ENCODE data around the gene TMC5.

DNA sequence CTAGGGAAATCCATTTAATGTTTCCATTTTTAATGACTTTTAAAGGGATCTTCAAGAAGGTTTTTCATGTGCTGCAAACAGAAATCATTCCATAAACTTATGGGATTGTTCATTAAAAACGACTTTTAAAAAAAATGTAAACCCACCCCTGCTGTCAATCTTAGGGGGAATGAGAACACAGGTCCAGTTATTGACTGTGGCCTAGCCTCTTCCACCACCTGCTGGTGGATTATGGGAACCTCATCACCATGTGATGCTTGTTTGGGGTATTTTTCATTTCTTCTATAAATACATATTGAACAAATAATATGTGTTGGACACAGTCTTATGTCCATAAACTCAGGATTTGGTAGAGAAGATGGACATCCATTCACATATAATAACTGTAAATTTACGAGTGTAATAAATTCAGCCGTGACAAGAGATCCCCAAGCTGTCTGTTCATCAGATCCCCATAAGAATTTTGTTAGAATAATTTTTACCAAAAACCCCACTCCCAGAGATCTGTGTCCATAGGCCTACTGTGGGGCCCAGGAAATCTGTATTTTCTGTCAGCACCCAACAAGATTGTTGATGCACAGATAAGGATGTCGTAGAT, 42.0 kb upstream of the TMC5 start:
- no peak for TF ChIP-seq EP300 (IDR thresholded peaks at IDR 0.05)
- no peak for TF ChIP-seq POLR2A (IDR thresholded peaks at IDR 0.05)
- TF ChIP-seq, protein P1, sequence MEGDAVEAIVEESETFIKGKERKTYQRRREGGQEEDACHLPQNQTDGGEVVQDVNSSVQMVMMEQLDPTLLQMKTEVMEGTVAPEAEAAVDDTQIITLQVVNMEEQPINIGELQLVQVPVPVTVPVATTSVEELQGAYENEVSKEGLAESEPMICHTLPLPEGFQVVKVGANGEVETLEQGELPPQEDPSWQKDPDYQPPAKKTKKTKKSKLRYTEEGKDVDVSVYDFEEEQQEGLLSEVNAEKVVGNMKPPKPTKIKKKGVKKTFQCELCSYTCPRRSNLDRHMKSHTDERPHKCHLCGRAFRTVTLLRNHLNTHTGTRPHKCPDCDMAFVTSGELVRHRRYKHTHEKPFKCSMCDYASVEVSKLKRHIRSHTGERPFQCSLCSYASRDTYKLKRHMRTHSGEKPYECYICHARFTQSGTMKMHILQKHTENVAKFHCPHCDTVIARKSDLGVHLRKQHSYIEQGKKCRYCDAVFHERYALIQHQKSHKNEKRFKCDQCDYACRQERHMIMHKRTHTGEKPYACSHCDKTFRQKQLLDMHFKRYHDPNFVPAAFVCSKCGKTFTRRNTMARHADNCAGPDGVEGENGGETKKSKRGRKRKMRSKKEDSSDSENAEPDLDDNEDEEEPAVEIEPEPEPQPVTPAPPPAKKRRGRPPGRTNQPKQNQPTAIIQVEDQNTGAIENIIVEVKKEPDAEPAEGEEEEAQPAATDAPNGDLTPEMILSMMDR (IDR thresholded peaks at IDR 0.05) = peak; percentile 74 to 78
